Pancreas (tissue), 10 donors: ENCODE results near the gene KLF6. TPM values are rescaled to one million over a fixed set of nuclear protein-coding genes. Genes with fewer than 3 reads are reported as not detected.
"Not testable (repeated sequence)": the region's sequence is repeated elsewhere in the genome, so short reads cannot be mapped to it uniquely, and the experiment has no call there.

Source experiments
- ATAC-seq, 4 donors: fragments of 200-7000 bp; cut with Tn5 transposase; one replicate each; pipeline versions ENCODE4 v1.8.0 to v1.9.1; 2020; ENCODE audit warnings: mild to moderate bottlenecking in 4 of 4, moderate library complexity in 4 of 4
- DNase-seq, 6 donors: peaks; one replicate each; pipeline ENCODE4 v3.0.0-alpha.2; 2020
- FAIRE-seq: peaks from 2 replicates; lab custom pipeline; 2012; peaks lifted over from hg19 to GRCh38; lab: Jason Lieb, UNC
- H3K27ac ChIP-seq, 4 donors: fragments of 200-600 bp; sonication (generic); 1 replicate in 3 of 4; 2 replicates in 1 of 4; pipeline versions ENCODE4 v1.5.0 to v1.8.0; 2020
- H3K27me3 ChIP-seq, 4 donors: fragments of 200-600 bp; one replicate each; pipeline ENCODE4 v1.8.0; 2021
- H3K36me3 ChIP-seq, 3 donors: fragments of 200-600 bp; sonication (generic) in 1 of 3; one replicate each; pipeline versions ENCODE4 v1.5.0 to v1.8.0; 2020 to 2021
- H3K4me1 ChIP-seq, 3 donors: fragments of 200-600 bp; one replicate each; pipeline ENCODE4 v1.8.0; 2021
- H3K4me3 ChIP-seq, 4 donors: fragments of 200-600 bp; sonication (generic) in 2 of 4; one replicate each; pipeline versions ENCODE4 v1.5.0 to v1.8.0; 2020 to 2021
- H3K9me3 ChIP-seq, 4 donors: fragments of 200-600 bp; one replicate each; pipeline ENCODE4 v1.8.0; 2021
- WGBS, 2 donors: extraction: QIAGEN DNeasy Blood & Tissue Kit; methylation state at CpG; one replicate each; pipeline ENCODE4 v1.1.7; 2013; 5-methylcytosine and 5-hydroxymethylcytosine counted together
- intact Hi-C, 3 donors: fragments of 100-400 bp; cut with DNase I; formaldehyde crosslinking; loops; one replicate each; pipeline versions ENCODE4 v1.11.1 to v1.14.2; 2022
- polyA plus RNA-seq, 2 donors: library from polyadenylated mRNA; stranded (reverse); fragments of 200-250 nt; gene quantifications; one replicate each; pipeline ENCODE4 v1.2.3, GENCODE V29; 2013
- total RNA-seq, 6 donors: library from RNA; stranded (reverse); fragmentation: NEBNext Ultra II Directional in 4 of 6; extraction: Animal tissue kit (Norgen Biotek cat#: 25700) in 4 of 6; gene quantifications; one replicate each; pipeline versions ENCODE4 v1.2.1 to v1.2.4, GENCODE V29; 2021 to 2023
- TF ChIP-seq, protein P1 (sequence below), 4 donors: fragments of 200-600 bp; sonication (generic) in 3 of 4; IDR thresholded peaks; one replicate each; pipeline versions ENCODE4 v1.5.0 to v1.8.0; 2021; ENCODE audit warnings: antibody characterized with exemption in 4 of 4
- donor health status: healthy with polysubstance abuse.
- donor health status: DM: no; HTN: no; CAD: no; lungs with moderate emphysema.
- donor health status: DM: no; HTN: no; CAD: no.
- donor health status: control.
- donor health status: control.
- donor health status: Bipolar disorder and iron deficiency.
- donor health status: DM: yes; HTN: yes; CAD: no.
- donor health status: DM: no; HTN: no; CAD: no.
- donor health status: DM: no; HTN: no; CAD: no.
- donor health status: DM: yes; HTN: yes; CAD: no.

KLF6 gene
- total and polyA plus RNA-seq, 8 donors, result 29.0 to 157 (median 57.9) TPM

DNA sequence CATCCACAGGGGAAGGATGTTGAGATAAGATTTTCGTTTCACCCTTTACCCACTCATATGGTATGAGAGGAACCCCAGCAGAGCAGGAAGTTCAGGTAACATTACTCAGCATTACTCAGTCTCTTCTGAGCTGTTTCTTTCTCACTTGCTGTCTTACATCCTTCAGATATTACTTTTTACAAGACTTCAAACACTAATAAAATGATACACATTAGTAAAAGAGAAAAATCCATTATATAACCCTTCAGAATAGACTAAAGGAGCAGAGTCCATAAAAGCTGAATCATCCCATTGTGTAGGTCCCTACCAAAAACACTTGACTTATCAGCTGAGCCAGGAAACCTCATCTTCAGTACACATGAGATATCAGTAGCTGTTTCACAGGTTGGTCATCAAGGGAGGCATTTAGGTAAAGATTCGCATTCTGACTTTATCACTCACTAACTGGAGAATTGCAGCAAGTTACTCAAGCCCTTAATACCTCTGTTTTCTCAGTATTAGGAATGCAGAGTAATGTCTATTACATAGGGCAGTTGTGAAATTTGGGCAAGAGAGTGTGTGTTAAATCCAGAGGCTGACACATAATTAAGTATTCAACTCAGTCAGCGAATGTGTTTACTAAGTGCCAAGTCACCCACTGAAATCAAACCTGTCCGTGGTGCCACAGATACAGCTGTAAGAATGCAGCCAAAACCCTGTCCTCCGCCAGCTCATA, 44.7 kb downstream of the KLF6 start:
- intact Hi-C loops, result no loop called here
- TF ChIP-seq, protein P1, sequence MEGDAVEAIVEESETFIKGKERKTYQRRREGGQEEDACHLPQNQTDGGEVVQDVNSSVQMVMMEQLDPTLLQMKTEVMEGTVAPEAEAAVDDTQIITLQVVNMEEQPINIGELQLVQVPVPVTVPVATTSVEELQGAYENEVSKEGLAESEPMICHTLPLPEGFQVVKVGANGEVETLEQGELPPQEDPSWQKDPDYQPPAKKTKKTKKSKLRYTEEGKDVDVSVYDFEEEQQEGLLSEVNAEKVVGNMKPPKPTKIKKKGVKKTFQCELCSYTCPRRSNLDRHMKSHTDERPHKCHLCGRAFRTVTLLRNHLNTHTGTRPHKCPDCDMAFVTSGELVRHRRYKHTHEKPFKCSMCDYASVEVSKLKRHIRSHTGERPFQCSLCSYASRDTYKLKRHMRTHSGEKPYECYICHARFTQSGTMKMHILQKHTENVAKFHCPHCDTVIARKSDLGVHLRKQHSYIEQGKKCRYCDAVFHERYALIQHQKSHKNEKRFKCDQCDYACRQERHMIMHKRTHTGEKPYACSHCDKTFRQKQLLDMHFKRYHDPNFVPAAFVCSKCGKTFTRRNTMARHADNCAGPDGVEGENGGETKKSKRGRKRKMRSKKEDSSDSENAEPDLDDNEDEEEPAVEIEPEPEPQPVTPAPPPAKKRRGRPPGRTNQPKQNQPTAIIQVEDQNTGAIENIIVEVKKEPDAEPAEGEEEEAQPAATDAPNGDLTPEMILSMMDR (IDR thresholded peaks at IDR 0.05), result no peak
- Histone ChIP-seq H3K9me3 (no peaks in the 10 kb centered on the region), H3K27me3 (no peaks in the 10 kb centered on the region), H3K27ac (peak overlapping the region in 1 of 4 donors; percentile 17), H3K4me1 (peaks cover 0 to 6% (median 0%) of the 10 kb centered on the region in 3 donors), H3K36me3 (no peaks in the 10 kb centered on the region), H3K4me3 (no peak overlapping the region)
- no peak for DNase-seq
- peak in 3 of 4 donors; percentile 34 to 62 (median 61) for ATAC-seq
- FAIRE-seq, result no peak
- 41 to 43% methylated on average over 5 of the region's 5 CpGs for WGBS, 2 donors

DNA sequence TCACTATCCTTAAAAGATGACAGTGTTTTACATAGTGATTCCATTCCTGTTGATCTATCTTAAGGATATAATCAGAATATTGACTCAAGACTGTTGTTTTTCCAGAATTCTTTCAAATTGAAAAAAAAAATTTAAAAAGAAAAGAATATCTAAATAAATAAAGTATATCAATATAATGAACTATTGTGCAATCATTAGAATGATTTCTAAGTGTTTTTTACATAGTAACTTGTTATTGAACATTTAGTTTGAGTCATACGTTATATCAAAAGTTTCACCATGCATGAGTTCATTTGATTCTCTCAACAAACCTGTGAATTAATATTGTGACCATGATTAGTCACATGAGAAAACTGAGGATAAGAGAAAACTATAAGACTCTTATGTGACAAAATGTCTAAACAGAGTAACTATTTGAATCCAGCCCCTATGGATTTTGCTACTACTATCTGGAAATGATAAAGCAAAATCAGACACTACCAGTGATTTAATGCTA, 46.1 kb downstream of the KLF6 start:
- Histone ChIP-seq H3K36me3 (no peaks in the 10 kb centered on the region), H3K27me3 (no peaks in the 10 kb centered on the region), H3K4me3 (no peak overlapping the region), H3K27ac (no peak overlapping the region), H3K4me1 (peaks cover 0 to under 1% (median 0%) of the 10 kb centered on the region in 3 donors), H3K9me3 (no peaks in the 10 kb centered on the region)
- ATAC-seq (no peak), FAIRE-seq (no peak), DNase-seq (no peak)
- WGBS, 2 donors, result 60 to 86% methylated on average over 1 of the region's 1 CpG
- intact Hi-C loops, result no loop called here
- TF ChIP-seq, protein P1 (IDR thresholded peaks at IDR 0.05), result no peak

DNA sequence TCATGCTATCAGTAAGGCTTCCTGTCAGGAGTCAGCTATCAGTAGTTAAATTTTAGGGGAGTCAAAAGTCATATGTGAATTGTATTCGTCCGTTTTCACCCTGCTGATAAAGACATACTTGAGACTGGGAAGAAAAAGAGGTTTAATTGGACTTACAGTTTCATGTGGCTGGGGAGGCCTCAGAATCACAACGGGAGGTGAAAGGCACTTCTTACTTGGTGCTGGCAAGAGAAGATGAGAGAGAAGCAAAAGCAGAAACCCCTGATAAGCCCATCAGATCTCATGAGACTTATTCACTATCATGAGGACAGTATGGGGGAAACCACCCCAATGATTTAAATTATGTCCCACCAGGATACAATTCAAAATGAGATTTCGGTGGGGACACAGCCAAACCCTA, 47.1 kb downstream of the KLF6 start:
- Histone ChIP-seq H3K36me3 (no peaks in the 10 kb centered on the region), H3K9me3 (no peaks in the 10 kb centered on the region), H3K4me3 (no peak overlapping the region), H3K4me1 (no peaks in the 10 kb centered on the region), H3K27me3 (no peaks in the 10 kb centered on the region), H3K27ac (no peak overlapping the region)
- TF ChIP-seq, protein P1 (IDR thresholded peaks at IDR 0.05), result no peak
- 59 to 69% methylated on average over 4 of the region's 4 CpGs for WGBS, 2 donors
- FAIRE-seq (no peak), DNase-seq (no peak), ATAC-seq (no peak)
- intact Hi-C loops, result no loop called here

DNA sequence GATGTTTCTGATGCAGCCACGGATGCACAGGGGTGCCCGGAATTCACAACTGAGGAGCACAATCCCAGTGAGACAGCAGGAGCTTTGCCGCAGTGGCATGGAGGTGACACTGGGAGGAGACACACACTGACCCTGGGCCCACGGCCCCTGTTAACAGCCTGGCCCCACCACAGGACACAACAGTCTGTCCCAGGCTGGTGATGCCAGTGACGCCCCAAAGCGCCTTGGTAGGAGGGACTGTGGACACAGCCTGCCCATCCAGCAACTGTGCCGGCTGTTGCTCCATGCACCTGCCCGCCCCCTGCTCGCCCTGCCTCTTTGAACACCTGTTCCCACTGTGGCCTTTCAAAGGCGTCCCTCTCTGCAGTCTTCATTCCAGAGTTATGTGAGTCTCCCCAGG, 49.8 kb downstream of the KLF6 start:
- no peaks in the 10 kb centered on the region for H3K27me3 ChIP-seq
- no peak for DNase-seq
- no peaks in the 10 kb centered on the region for H3K36me3 ChIP-seq
- WGBS, 2 donors, result 50 to 64% methylated on average over 10 of the region's 10 CpGs
- no peak overlapping the region for H3K4me3 ChIP-seq
- ATAC-seq, result peak in 3 of 4 donors; percentile 44 to 68 (median 55)
- H3K27ac ChIP-seq, result no peak overlapping the region
- H3K4me1 ChIP-seq, result no peaks in the 10 kb centered on the region
- TF ChIP-seq, protein P1 (IDR thresholded peaks at IDR 0.05), result peak in 1 of 4 donors; percentile 11
- FAIRE-seq, result no peak
- intact Hi-C loops, result no loop called here
- H3K9me3 ChIP-seq, result no peaks in the 10 kb centered on the region

DNA sequence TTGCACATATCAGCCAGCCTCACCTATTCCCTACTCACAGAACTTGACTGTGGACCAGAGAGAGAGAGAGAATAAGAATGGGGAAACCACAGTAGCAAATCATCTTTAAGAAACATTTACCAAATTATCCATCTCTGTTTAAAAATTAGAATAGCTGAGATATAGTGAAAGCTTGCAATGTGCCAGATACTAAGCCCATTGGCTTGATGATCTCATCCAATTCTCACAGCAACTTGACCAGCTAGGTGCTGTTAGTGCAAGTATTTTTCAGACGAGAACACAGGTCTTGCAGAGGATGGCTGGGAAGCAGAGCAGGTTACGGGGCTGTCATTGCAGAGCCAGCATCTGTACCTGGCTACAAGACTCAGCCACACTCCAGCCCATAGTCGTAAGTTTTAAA, 50.9 kb downstream of the KLF6 start:
- no peaks in the 10 kb centered on the region for H3K27me3 ChIP-seq
- no peaks in the 10 kb centered on the region for H3K9me3 ChIP-seq
- no peak overlapping the region for H3K4me3 ChIP-seq
- intact Hi-C loops, result no loop called here
- no peaks in the 10 kb centered on the region for H3K36me3 ChIP-seq
- ATAC-seq (no peak), DNase-seq (no peak), FAIRE-seq (no peak)
- no peaks in the 10 kb centered on the region for H3K4me1 ChIP-seq
- TF ChIP-seq, protein P1 (IDR thresholded peaks at IDR 0.05), result no peak
- no peak overlapping the region for H3K27ac ChIP-seq
- 69 to 76% methylated on average over 3 of the region's 3 CpGs for WGBS, 2 donors

DNA sequence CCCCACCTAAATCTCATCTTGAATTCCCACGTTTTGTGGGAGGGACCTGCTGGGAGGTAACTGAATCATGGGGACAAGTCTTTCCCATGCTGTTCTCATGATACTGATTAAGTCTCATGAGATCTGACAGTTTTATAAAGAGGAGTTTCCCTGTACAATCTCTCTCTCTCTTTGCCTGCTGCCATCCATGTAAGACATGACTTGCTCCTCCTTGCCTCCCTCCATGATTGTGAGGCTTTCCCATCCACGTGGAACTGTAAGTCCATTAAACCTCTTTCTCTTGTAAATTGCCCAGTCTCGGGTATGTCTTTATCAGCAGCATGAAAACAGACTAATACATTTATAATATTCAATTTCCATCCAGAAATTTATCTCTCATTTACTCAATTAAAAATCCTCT, 52.8 kb downstream of the KLF6 start:
- WGBS, 2 donors, result 55 to 74% methylated on average over 3 of the region's 3 CpGs
- ATAC-seq, H3K36me3 ChIP-seq, H3K27me3 ChIP-seq, intact Hi-C loops, DNase-seq, H3K9me3 ChIP-seq, FAIRE-seq, H3K4me3 ChIP-seq, H3K4me1 ChIP-seq, H3K27ac ChIP-seq: not testable (repeated sequence)
